GM19043 (cell line): ENCODE data around the gene UBAP1L.

Experiments used
- ATAC-seq: cut with Tn5 transposase; IDR thresholded peaks from one replicate; pipeline ENCODE4 v1.9.1; 2021; ENCODE audit warnings: low read depth; ENCODE audit not compliant: unreplicated experiment

The UBAP1L gene

GRCh38 chr15:65067645-65068402, 47.2 kb downstream of the UBAP1L start, which contains the start of gene RASL12:
TSS of gene RASL12 (minus strand) at chr15:65067991. CDS start at chr15:65067835, 156 bp downstream.
- no peak for ATAC-seq

DNA sequence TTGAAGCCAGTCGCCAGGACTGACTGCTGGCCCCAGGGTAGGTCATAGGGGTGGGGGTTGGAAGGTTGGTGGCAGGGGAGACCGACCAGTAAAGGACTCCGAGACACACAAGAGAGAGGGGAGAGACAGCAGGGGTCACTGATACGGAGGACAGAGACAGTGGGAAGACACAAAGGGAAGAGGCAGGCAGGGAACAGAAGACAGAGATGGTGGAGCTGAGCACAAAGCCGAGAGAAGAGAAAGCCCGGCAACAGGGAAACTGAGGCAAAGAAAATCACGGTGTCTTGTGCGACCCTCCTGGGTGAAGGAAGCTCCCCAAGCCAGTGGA, 47.7 kb downstream of the UBAP1L start:
- no peak for ATAC-seq

DNA sequence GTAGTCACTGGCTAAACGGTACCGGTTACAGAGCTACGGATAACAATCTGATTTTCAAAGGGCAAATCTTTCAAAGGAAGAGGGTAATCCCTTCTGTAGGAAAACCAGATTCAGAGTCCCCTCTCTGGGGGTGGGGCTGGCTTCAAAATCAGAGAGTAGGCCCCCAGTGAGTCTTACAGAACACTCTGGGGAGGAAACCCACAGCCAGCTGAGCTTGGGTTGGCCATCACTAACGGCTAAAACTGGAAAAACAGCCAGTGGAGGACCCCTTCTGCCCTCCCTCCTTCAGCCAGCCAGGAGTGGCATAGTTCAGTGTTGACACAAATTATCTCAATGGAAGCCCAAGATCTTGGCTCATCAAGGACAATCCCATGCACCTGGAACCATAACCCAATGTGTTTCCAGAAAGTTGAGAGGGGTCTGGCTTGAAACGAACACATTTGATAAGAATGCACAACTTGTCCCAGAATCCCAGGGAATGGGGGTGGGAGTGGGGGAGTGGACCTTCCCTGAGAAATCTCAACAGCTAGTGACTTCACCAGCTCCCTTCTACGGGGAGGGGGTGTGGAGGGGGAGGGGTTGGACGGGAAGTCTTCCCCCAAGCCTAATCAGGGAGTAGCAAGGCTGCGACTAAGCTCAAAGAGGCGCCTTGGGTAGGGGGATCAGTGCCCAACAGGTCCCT, 48.2 kb downstream of the UBAP1L start:
- no peak for ATAC-seq

DNA sequence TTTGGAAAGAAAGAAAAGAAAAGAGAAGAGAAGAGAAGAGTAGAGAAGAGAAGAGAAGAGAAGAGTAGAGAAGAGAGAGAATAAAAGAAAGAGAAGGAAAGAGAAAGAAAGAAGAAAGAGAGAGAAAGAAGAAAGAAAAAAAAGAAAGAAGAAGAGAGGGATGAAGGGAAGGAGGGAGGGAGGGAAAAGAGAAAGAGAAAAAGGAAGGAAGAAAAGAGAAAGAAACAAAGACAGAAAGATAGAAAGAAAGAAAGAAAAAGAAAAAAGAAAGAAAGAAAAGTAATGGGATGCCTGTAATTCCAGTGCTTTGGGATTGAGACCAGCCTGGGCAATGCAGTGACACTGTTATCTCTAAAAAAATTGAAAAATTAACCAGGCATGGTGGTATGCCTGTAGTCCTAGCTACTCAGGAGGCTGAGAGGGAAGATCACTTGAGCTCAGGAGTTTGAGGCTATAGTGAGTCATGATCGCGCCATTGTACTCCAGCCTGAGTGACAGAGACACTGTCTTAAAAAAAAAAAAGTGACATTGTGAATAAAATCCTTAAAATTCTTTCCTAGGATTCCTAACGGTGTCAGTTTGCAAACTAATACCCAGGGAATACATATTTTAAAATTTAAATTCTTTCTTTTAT, 48.9 kb downstream of the UBAP1L start:
- ATAC-seq, result no peak

DNA sequence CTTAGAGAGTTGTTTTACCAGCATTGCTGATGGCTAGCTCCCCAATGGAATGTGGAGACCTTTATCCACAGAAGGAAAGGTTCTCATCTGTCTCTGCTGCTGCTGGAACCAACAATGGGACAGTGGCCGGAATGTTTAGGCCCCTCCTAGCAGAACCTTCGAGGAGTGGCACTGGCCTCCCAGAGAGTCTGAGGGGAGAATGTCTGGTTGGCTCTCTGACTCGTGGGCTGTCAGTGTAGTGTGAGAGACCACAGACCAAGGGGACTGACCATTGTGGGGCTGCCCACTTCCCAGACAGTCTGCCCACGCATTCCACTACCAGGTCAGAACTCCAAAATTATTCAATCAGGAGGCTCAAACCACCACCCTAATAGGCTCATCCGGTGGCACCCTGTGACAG, 52.3 kb downstream of the UBAP1L start:
- ATAC-seq, result no peak

GRCh38 chr15:65062061-65062460, 52.9 kb downstream of the UBAP1L start:
- no peak for ATAC-seq

DNA sequence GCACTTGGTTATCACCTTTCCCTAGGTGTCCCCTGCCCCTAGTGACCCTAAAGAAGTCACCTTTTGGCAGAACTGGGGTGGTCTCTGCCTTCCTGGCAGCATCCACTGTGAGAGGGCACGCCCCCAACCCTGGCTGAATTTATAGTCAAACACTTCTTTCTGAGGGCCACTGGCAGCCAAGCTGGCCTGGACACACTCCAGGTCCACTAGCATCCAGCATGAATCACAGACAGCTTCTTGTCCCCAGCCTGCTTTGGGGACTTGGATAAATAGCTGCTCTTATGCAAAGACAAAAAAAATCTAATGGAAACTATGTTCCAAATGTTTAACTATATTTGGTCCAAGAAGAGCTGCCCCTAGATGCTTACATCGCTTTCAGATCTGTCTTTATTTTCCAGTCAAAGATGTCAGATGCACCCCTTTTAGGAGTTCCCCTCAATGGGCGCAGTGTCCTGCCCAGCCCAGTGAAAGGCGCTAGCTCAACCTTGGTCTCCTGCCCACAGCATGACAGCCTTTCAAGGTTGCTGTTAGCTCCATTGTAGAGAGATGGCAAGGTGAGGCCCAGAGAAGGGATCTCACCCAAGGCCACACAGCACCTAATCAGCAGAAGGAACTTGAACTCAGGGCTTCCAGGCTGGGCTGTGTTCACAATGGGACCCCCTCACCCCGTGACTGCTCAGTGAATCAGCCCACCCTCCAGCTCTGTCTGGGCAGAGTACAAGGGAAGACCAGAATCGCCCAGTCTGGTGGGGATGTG, 54.2 kb downstream of the UBAP1L start:
- no peak for ATAC-seq

GRCh38 chr15:65059931-65060596, 54.9 kb downstream of the UBAP1L start:
- ATAC-seq, result no peak

DNA sequence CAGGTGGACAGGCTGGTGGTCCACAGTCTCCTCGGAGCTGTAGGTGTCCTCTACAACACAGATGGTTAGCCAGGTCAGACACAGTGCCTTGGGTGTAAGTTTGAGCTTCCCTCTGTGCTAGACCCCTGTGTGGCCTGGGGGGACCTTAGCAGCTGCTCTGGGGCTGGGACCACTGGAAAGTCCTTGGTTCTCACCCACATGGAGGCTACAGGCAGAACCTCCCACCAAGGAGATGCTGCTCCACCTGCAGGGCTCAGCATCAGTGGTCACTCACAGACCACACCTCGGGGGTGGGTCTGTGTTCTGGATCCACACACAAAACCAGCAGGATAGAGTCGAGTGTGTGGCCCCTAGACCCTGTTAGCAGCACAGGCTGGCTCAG, 55.6 kb downstream of the UBAP1L start:
- no peak for ATAC-seq

DNA sequence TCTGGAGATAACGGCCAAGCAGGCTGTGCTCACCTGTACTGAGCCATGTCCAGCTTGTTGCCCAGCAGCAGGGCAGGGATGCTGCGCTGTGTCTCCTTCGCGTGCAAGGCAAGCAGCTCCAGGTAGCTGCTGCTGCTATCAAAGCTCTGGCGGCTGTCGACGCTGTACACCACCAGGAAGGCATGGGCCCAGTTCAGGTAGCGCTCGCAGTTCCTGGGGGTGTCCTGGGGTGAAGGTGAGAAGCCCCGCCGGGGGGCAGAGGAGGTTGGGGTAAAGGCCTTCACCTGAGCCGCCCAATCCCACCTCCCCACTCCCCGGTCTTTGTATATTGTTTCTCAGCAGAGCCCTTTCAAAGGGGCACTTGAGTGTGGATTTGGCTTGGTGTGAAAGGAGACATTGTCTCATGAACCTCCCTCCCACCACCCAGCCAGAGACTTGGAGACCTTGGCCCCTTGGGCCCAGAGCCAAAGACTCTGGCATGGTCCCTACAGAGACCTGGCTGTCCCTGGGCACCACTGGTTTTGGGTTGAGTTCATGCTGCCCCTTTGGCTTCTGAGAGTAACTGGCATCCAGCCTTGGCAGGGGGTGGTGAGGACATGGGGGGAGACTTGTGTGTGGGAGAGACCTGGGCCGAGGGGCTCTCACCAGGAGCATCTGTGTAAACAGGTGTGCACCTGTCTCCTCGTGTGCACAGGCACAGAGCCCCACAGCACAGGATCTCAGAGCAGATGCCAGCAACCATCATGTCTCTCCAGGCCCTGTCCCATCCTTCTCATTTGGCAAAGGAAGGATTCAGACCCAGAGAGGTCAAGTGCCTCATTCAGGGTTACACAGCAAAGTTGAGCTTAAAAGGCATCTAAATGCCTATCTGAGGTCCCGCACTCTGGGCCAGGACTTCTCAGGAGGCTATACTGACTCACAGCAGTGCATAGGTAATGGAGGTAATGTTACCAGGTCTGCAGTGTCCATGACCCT, 56.3 kb downstream of the UBAP1L start:
- ATAC-seq, result no peak

DNA sequence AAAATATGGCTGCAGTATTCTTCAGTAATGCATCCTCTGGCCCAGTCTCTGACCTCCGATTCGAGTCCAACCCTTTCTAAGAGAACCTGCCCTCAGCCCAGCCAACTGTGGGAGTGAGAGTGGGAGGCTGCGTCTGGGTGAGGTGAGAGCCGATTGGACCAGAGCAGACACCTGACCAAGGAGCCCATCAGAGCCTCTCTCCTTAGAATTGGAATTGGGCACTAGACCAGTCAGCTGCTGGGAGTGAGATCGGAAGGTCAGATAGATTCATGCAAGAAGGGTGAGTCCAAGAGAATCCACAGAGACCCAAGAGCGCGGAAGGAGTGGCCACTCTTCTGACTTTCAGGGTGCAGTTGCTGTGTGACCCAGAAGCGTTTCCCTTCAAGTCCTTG, 57.5 kb downstream of the UBAP1L start:
- ATAC-seq, result no peak

DNA sequence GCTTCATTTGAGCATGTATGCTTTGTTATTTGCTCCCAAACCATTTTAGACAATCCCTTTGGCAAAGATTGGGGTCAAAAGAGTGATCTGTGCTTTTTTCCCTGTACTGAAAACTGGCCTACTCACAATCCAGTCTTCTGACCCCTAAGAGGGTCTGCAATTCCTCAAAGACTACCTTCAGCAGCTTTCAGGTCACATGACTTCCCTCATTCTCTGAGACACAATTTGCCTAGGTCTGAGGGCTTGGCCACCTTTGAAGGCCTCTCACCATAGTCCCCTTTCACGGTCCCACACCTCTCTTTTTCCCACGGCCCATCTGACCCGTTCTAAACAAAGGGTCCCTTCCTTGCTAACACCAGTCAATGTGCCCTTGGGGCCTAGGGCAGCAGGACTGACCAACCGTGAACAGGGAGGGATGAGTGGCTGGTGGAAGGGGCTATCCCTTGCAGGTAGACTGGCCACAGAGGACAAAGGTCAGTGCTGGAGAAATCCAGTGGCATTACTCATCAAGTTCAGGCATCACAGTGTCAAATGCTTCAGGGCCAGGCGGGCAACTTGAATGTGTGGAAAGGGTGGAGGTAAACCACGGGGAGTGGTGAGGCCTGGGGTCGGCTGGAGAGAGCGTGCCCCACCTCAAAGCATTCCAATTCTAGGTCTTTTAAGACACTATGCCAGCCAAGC, 58.0 kb downstream of the UBAP1L start:
- ATAC-seq, result no peak

DNA sequence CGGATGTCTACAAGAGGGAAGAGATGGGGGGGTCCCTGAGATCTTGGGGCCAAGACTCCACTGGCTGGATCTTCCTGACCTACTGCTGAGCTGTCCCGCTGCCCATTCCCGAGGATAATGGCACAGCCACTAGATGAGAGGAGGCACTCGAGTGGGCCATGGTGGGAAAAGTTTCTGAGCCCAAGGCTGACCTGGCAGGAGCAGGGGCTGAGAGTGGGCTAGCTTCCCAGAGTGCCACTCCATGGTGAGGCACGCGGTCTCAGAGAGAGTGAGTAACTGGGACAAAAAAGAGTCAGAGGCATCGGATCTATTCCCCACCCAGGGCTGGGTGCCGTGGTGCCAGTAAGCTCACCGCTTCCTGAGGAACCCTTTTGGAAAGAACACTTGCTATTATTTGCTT, 58.9 kb downstream of the UBAP1L start:
- ATAC-seq, result no peak

- no peak for ATAC-seq
Measured at GRCh38 chr15:65055201-65055870, 59.7 kb downstream of the UBAP1L start.

GRCh38 chr15:65054333-65055200, 60.4 kb downstream of the UBAP1L start:
- no peak for ATAC-seq

- ATAC-seq, result no peak
Measured at GRCh38 chr15:65052956-65053355, 62.0 kb downstream of the UBAP1L start.

DNA sequence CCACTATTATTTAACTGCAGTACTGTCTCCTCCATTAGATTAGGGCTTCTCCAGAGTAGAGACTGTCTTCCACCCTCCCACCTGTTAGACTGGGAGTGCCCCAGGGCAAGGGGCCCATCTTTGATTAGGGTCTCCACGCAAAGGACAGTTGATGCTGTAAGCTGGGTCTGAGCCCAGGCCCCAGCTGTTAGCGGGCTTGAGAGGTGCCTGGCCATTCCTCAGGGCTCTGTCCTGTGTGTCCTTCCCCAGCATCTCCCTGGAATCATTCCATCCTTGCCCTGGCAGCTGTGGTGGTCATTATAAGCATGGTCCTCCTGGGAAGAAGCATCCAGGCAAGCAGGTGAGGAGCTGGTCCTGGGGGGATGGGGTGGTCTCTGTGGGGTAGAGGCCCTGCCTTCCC, 63.7 kb downstream of the UBAP1L start:
- ATAC-seq, result no peak
